Prostate gland (tissue), 2 donors: ENCODE results near the gene ATP8B3.

ENCODE experiments used
- CTCF ChIP-seq, 4 experiments: fragments of 200-600 bp in 2 of 4; fragments of 450-650 bp in 2 of 4; sonication (generic) in 2 of 4; IDR thresholded peaks; 1 replicate in 3 of 4; 2 replicates in 1 of 4; pipeline ENCODE4 v1.5.1; 2016 to 2019; ENCODE audit warnings: antibody characterized with exemption in 4 of 4, mild to moderate bottlenecking in 2 of 4, moderate library complexity in 2 of 4
- POLR2A ChIP-seq: fragments of 450-650 bp; IDR thresholded peaks from one replicate; pipeline ENCODE4 v1.6.1; 2016; ENCODE audit warnings: antibody characterized with exemption, mild to moderate bottlenecking
- POLR2AphosphoS5 ChIP-seq: sonication (generic); formaldehyde crosslinking; IDR thresholded peaks from one replicate; pipeline ENCODE4 v1.6.1; 2017; ENCODE audit warnings: antibody characterized with exemption

- no peak for TF ChIP-seq CTCF (IDR thresholded peaks at IDR 0.05)
- no peak for TF ChIP-seq POLR2A
- TF ChIP-seq POLR2AphosphoS5 = no peak
Measured at GRCh38 chr19:1789261-1790041, 22.6 kb downstream of the ATP8B3 start.
